GM19239 (cell line): Measurements from ENCODE around the gene RASAL2.

Source experiments
- DNase-seq: peaks from one replicate; pipeline ENCODE4 v3.0.0; 2011; ENCODE audit warnings: low spot score; ENCODE audit not compliant: insufficient read length
- FAIRE-seq: peaks from 2 replicates; lab custom pipeline; 2011; peaks lifted over from hg19 to GRCh38; lab: Jason Lieb, UNC

The RASAL2 gene

DNA sequence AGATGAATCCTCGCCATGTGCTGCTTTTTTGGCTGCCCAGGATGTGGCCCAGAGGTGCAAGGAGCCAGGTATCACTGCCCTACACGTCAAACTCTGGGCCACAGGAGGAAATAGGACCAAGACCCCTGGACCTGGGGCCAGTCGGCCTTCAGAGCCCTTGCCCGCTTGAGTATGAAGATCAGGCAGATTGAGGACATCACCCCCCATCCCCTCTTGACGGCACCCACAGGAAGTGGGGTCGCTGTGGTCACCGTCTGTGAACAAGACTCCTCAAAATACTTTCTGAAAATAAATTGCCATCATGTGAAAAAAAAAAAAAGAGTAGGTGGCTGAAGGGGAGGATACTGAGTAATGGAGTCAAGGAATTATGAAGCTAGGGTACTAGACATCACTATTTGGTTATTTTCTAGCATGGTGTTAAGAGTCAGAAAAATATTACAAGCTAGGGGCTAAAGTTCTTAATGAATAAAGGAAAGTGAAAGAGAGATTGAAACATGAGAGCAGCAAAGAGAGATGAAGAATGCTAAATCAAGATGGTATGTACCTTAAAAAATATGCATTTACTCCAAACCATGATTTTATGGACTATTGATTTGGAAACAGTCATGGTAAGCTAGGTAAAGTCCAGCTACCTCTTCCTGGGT, 318.0 kb downstream of the RASAL2 start:
- FAIRE-seq = peak; percentile 84
- peak; percentile 9 for DNase-seq

DNA sequence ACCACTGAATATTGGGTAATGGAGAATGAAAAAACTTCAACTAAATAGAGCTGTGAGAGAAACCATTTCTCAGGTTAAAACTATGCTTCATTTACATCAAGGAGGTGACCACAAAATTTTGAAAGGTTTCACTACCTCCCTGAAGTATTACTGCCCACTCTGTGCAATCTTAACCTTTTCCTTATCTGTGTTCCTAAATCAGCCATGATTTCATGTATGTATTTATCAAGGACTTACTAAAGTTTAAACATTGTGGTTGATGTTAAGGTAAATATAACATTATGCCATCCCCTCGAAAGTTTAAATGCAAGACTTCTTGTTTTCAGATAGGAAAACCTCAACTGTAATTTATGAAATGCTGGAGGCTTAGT, 318.5 kb downstream of the RASAL2 start:
- peak; percentile 48 for FAIRE-seq
- DNase-seq = peak; percentile 4

DNA sequence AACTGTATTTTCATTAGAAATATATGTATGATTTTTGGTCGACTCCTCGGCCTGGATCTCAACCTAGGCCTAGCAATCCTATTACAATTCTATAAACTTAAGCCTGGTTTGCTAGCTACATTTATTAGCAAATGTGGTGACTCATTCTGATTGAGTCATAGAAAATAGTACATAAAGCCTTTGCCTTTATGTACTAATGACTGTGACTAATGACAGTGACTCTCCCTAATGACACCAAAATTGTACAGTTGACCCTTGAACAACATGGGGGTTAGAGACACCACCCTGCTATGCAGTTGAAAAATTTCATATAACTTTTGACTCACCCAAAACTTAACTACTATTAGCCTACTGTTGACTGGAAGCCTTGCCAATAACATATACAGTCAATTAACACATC, 324.0 kb downstream of the RASAL2 start:
- no peak for DNase-seq
- no peak for FAIRE-seq

DNA sequence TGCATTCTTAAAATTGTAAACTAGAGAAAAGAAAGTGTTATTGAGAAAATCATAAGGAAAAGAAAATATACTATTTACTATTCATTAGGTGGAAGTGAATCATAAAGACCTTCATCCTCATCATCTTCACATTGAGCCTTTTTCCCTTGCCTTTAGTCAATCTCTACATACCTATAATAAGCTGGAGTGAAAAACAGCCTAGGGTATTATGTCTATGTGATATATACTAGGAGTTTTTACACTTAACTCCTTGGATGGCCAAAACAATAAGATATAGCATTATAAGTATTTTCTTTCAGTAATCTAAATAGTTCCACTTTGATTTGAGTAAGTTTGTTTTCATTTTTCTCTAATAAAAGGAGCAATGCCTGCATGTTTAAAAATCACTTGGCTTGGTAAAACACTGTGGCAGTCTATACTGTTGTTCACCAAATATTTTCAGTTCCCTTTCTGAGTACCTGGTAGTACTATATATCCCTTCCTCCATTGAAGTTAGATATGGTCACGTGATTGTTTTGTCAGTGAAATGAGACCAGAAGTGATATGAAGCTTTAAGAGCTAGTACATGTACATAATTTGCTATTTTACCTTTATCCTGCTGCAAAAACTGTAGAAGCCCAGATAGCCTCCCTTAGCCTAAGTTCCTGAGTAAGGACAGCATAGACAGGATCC, 324.5 kb downstream of the RASAL2 start:
- peak; percentile 45 for FAIRE-seq
- DNase-seq = no peak

DNA sequence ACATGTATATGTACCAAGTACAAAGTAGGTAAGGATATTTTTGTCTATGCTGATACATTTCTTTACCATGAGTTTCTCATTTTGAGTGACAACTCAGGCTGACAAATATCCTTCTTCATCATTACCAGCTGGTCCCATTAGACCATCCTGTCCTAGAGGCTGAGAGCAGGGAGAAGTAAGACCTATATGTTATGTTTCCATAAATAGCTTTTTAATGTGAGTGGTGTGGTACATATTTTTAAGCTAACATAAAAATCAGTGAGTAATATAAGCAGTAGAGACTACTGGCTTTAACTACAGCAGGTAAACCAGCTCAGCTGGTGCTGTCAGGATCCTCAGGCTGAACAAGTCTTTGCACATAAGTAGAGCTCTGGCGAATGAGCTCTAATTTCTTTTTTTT, 340.5 kb downstream of the RASAL2 start:
- DNase-seq = no peak
- FAIRE-seq = no peak

DNA sequence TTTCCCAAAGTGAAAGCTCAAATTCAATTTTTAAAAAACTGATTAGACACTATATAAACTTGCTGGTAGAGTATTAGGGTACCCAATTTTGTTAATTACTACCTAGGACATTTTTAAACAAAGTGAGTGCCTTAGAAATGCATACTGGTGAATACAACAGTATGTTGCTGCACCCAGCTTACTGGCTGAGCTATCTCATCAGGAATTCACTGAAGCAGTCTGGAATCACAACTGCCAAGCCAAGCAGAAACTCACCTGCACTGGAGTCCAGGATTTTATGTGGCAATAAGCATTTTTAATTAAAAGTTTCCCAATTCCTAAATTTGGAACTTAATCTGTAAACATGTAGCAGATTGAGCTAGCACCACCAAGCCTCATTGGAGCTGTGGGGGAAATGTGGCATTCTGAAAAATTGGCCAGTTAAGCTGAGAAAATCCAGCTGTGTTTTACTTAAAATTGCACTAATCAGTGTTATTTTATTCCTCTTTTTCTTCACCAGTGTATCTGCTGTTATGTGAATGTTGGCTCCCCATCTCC, 341.1 kb downstream of the RASAL2 start:
- DNase-seq (no peak), FAIRE-seq (no peak)

DNA sequence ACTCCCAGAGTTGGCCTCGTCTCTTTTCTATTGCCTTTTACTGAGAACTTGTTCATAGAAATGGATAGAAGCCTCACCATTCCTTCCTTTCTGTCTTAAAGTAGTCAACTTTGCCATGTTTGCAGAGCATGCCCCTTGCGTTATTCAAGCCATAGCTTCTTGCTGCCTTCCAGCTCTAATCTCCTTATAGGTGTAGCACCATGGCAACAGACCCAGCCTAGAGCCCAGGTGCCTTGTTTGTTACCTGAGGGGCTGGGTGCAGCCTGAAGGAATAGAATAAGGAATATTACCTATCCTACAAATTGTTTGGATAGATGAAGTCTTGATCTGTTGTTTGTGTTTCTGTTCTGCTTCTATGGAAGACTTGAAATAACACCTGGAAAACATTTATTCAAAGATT, 343.0 kb downstream of the RASAL2 start:
- FAIRE-seq = no peak
- DNase-seq = no peak

DNA sequence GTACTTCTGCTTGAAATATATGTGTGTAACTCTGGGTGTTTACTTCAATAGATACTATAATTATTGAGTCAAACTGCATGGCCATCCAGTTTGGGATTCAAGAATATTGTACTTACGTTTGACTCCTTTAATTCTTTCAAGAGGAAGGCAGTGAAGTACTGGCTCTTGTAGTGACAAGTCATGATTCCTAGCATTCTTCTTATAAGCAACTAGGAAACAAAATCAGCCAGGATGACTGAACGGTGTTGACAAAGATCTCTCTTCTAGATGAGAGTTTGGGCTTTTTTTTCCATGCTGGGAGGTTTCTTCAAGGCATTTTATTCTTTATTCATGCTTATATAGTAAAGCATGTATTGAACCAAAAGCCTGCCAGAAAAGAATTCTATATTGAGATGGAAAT, 344.5 kb downstream of the RASAL2 start:
- DNase-seq = no peak
- no peak for FAIRE-seq

DNA sequence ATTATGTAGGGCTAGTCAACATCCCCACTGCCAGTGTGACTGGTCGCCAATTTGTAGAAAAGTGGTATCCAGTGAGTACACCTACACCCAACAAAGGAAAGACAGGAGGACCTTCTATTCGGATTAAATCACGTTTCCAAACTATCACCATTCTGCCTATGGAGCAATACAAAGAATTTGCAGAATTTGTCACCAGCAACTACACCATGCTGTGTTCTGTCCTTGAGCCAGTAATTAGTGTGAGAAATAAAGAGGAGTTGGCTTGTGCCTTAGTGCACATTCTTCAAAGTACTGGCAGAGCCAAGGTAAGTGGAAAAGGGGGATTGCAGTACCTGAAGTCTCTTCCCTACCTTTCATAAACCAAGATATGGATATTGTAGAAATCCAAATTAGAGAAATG, 349.0 kb downstream of the RASAL2 start:
- no peak for FAIRE-seq

DNA sequence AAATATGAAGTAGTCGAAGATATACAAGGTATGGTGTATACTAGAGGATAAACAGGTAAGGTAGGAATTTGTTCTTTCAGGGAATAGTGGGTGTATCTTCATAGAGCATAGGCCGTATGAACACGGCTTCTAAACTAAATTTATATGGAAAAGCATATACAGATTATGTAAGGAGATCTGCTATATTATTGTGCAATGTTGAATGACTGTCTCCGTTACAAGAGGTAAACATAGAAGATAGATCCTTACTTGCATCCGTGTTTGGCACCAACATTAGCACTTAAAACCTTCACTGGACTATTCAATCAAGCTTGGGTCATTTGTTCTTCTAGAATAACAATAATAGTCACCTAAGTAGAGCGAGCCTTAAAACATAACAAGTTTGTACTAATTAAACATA, 357.0 kb downstream of the RASAL2 start:
- no peak for FAIRE-seq
- no peak for DNase-seq

More for the DNA sequence above, 349.0 kb downstream of the RASAL2 start:
- no peak for DNase-seq

DNA sequence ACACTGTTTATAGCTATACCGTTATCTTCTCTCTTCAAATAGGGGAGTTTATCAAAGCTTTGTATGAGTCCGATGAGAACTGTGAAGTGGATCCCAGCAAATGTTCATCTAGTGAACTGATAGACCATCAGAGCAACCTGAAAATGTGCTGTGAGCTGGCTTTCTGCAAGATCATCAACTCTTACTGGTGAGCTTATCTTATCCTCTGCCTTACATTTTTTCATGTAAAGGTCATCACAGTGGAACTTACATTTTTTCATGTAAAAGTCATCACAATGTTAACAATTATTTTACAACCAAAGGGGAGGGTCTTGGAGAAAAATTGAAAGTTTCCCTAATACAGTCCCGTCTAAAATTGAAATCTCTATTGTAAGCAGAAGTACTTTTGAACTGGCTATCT, 357.6 kb downstream of the RASAL2 start:
- no peak for FAIRE-seq
- DNase-seq = no peak

DNA sequence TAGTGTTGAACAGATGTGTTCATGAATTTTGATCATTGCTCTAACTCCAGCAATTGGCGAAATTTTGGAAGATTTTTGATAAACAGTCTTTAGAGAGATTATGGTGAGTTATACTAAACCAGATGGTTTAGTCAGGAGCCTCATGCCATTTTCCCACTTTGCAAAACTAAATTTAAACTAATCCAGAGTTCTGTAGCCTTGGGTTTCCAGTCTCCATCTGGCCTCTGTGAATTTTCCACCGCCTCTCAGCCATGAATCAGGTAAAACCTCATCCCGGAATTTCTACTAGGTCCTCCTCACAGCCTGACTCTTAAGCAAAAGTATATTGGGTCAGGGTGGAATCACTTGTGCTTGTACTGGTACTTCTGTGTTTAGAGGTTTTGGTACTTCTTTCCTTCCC, 358.1 kb downstream of the RASAL2 start:
- DNase-seq = no peak
- FAIRE-seq = no peak

DNA sequence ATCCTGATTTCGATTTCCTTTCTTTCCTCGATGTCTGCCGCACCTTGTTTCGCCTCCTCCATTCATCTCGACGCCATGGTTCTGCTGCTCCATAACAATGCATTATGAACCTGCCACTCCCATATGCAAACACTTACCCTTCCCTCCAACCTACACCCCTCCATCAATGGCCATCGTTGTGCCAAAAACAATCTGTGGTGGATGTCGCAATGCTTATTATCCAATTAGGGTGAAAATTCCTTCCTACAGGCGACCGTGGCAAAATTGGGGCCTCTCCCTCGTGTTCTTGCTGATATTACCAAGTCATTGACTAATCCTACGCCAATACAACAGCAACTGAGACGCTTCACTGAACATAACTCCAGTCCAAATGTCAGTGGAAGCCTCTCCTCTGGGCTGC, 362.6 kb downstream of the RASAL2 start:
- FAIRE-seq = no peak
- no peak for DNase-seq

DNA sequence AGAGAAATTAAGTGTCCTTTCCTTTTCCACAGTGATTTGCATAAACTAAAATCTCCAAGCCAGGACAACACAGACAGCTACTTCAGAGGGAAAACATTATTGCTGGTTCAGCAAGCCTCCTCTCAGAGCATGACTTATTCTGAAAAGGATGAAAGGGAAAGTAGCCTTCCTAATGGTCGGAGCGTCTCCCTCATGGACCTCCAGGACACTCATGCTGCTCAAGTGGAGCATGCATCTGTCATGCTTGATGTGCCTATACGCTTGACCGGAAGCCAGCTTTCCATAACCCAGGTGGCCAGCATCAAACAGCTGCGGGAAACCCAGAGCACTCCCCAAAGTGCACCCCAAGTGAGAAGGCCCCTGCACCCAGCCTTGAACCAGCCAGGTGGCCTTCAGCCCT, 363.7 kb downstream of the RASAL2 start:
- DNase-seq (no peak), FAIRE-seq (no peak)

DNA sequence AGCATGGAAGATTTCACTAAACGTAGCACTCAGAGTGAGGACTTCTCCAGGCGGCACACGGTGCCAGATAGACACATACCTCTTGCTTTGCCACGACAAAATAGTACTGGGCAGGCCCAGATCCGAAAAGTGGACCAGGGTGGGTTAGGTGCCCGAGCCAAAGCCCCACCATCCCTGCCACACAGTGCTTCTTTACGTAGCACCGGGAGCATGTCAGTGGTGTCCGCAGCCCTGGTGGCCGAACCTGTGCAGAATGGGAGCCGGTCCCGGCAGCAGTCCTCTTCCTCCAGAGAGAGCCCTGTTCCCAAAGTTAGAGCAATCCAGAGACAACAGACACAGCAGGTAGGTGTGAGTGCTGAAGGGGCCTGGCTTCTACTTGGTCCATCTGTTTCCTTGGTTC, 364.3 kb downstream of the RASAL2 start:
- DNase-seq (no peak), FAIRE-seq (no peak)

DNA sequence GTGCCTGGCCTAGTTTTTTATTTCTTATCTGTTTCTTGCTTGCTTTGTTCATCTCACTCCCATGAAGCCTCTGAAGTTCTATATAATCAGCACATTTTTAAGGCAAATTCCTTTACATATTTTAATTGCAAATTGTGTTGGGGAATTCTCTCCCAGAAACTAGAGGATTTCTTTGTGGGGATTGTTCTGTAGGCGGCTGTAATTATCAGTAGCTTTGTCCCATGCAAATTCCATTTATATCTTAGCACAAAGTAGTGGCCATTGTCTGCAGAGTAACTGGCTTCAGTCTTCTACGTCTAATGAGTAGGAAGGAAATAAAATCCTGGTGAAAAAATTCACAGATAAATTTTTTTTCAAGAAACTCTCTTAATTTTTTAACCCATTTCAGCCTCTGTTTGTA, 367.2 kb downstream of the RASAL2 start:
- FAIRE-seq = no peak
- no peak for DNase-seq

DNA sequence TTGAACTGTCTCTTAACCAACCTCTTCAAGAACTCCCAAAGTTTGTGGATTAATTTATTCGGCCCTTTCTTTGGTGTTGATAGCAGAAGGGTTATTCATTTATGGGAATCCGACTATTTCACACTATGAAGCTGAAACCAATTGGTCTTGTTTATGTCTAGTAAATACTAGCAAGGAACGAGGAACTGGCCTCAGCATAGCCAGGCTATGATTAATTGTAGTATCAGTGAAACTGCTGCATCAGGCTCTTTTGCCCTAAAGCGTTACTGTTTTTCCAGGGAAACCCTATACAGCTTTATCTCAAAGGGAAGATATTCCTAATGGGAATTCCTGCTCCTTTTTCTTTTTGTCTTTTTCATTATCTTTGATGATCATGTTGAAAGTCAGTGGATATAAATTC, 367.8 kb downstream of the RASAL2 start:
- FAIRE-seq = no peak

DNA sequence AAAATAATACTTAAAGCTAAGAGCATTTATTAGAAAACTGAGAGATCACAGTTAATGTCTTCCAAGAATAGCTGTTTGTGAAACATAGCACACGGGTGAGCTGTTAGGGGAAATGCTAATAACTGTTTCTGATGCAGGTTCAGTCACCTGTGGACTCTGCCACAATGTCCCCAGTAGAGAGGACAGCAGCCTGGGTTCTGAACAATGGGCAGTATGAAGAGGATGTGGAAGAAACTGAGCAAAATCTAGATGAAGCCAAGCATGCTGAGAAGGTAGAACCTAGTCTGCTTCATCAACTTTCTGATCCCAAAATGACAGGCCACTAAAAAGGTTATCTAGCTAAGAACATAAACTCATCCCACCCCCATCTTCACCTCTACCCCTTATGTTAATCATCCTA, 370.2 kb downstream of the RASAL2 start:
- DNase-seq (no peak), FAIRE-seq (no peak)

More for the DNA sequence above, 367.8 kb downstream of the RASAL2 start:
- no peak for DNase-seq

DNA sequence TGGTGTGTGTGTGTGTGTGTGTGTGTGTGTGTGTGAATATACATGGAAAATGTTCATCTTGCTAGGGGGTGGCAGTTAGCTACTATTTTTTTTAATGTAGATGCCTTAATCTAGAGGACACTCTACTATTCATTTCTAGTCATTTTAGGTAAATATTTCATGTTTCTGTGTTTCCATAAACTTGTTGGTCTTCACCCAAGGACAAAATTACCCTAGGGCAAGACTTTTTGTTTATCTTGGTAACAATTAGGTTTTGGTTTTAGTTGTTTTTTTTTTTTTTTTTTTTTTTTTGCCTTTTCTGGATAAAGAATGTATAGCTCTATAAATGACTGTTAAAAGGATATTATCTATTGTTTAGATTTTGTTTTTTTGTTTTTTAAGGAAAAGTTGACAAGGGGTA, 370.7 kb downstream of the RASAL2 start:
- FAIRE-seq (no peak), DNase-seq (no peak)

DNA sequence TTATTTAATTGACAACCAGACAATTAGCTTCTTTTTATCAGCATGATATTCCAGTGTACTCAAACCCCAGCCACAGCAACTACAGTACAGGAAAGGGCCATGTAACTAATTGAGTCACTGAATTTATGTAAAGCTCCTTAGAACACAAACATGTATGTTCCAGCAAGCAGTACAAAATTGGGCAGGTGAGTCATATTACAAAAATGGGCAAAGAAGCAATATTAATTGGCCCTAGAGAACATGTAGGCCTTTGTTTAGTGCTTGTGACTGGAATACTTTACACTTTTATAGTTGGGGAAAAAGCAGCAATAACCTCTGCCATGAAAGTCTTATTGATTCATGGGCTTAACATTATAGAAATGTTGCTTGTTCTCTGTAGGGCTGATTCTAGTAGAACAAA, 371.1 kb downstream of the RASAL2 start:
- FAIRE-seq (no peak), DNase-seq (no peak)

DNA sequence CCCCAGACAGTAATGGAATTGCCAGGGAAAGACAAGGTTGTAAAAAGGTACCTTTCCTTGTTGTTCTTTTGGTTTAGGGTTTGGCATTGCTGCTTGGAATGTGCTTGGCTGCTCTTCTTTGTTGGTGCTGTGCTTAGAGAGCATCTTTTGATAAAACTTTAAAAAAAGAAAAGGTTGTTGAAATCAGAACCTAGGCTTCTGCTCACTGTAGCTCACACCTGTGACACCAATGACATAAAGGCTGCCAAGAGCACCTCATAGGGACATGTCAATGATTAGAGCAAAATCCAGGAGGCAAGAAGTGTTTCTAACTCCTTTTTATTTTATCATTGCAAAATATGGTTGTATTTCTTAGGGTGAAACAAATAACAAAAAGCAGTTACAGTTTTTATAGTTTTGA, 373.9 kb downstream of the RASAL2 start:
- no peak for DNase-seq

DNA sequence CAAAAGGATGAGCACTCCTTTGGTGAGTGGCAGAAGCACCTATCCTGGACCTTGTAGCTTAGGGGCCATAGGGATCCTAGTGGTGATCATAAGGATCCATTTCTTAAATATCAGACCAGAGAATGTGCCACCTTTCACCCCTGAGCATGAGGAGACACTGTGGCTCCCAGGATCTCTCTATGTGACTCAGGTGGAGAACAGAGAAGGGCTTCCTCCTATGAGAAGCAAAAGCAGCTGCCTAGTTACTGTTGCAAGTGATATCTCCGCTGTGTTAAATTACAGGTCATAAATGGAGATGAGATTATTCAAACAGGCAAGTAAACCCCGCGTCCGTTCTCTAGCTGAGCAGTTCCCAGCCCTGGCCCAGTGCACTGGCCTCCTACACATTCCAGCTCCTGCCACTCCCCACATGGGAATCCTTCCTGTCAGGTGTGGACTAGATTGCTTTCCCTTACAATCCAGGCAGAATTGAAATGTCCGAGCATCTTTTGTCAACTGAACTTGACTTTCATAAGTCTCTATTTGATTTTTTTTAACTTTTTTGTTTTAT, 376.6 kb downstream of the RASAL2 start:
- DNase-seq (no peak), FAIRE-seq (no peak)

More for the DNA sequence above, 373.9 kb downstream of the RASAL2 start:
- no peak for FAIRE-seq
